Anterior cingulate cortex (tissue), 58 donors: ENCODE measurements around the gene TMEM192.
"Not testable (repeated sequence)": the region's sequence is repeated elsewhere in the genome, so short reads cannot be mapped to it uniquely, and the experiment has no call there.

ENCODE experiments used
- DNase-seq, 58 donors: peaks; one replicate each; lab custom pipeline; 2025; lab: John Stamatoyannopoulos, UW

TMEM192 gene

DNA sequence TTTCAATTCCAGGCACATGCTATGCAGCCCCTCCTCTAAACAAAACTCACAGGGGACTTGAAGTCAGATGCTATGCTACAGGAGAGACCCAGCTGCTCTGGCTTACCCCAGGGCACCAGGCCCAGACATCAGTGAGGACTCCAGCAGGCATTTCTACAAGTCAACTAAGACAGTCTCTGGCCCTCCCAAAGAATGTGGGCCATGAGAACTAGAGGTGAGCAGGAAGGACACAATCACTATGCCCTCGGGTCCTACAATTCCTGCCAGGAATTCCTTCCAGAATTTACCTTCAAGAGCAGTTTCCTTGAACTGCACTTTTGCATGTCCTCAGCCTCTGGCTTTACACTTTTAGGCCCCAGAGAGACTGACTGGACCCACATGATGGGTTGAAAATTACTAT lies 17.4 kb downstream of the TMEM192 start:
- no peak for DNase-seq

GRCh38 chr4:165094873-165095272 lies 17.8 kb downstream of the TMEM192 start:
- DNase-seq: no peak

DNA sequence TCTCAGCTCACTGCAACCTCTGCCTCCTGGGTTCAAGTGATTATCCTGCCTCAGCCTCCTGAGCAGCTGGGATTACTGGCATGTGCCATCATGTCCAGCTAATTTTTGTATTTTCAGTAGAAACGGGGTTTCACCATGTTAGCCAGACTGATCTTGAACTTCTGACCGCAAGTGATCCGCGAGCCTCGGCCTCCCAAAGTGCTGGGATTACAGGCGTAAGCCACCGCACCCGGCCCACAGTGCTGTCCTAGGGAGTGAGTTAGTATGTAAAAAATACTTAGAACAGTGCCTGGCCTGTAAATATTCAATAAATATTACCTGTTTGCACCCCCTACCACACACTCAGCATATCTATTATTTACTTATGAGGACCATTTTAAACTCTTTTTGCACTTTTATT lies 20.5 kb downstream of the TMEM192 start:
- DNase-seq: not testable (repeated sequence)

- DNase-seq: no peak
Measured at GRCh38 chr4:165088366-165088765, 24.3 kb downstream of the TMEM192 start.

DNA sequence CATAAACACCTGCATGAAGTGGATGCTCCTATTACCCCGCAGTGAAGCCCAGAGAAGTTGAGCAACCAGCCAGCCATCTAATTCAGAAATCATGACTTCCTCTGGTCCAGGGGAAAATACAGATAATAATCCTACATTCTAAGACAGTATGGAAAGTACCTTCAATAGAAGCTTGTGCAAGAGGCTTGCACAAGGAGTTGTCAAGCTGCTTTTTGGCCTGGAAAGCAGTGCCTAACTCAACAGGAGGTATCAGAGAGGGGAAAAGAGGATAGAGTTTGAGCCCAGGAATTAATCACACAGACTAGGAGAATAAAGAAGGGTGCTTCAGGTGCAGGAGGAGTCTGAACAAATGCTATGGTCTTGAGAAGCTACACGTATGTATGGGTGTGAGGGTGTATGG lies 26.7 kb downstream of the TMEM192 start:
- DNase-seq: no peak

DNA sequence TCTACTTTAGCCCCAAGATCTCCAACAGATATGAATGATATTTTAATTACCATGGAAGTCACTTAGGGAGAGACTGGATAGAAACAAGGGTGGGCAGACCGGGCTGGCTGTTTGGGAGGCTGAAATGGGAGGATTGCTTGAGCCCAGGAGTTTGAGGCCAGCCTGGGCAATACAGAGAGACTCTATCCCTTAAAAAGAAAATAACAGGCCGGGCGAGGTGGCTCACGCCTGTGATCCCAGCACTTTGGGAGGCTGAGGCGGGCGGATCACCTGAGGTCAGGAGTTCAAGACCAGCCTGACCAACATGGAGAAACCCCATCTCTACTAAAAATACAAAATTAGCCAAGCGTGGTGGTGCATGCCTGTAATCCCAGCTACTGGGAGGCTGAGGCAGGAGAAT lies 27.9 kb downstream of the TMEM192 start:
- not testable (repeated sequence) for DNase-seq

GRCh38 chr4:165079476-165079875 lies 33.2 kb downstream of the TMEM192 start:
- DNase-seq: peak in 7 of 58 donors; percentile 3 to 23 (median 7)

DNA sequence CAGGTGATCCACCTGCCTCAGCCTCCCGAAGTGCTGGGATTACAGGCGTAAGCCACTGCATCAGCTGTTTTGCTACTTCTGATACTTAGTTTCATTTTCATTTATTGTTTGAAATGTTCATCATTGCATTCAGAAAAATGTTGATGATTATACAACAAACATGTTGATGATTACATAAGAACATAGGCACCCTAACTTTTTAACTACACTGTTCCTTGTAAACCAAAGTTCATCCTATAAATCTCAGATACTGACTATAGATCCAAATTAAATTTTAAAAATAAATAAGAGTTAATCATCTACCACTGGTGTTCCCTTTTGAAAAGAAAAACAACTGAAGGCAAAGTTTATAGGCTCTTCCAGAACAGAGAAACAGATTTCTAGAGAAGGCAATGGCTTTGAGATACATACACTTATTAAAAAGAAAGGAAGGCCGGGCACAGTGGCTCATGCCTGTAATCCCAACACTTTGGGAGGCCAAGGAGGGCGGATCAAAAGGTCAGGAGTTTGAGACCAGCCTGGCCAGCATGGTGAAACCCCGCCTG lies 35.6 kb downstream of the TMEM192 start:
- DNase-seq: no peak

DNA sequence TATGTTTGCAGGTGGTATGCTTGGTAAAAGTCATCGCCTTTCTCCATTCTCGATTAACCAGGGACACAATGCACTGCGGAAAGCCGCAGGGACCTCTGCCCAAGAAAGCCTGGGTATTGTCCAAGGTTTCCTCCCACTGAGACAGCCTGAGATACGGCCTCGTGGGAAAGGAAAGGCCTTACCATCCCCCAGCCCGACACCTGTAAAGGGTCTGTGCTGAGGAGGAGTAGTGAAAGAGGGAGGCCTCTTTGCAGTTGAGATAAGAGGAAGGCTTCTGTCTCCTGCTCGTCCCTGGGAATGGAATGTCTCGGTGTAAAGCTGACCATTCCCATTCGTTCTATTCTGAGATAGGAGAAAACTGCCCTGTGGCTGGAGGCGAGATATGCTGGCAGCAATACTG lies 39.3 kb downstream of the TMEM192 start:
- DNase-seq: not testable (repeated sequence)

- DNase-seq: no peak
Measured at GRCh38 chr4:165070560-165070959, 42.1 kb downstream of the TMEM192 start.

DNA sequence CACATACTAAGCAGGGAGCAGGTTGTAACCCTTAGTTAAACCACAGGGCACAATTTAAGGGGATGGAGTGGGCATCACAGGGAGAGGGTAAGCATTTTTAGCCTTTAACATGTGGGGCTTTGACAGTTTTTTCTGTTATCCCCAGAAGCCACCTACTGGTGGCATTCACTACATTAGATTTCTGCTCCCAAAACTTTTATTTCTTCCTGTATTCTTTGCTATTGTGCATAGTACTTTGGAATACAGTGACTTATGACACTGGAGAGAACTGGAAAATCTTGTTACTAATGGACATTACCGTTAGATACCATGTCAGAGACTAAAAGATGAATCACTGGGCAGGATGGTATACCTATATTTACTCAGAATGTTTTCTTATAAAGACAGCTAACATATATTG lies 51.7 kb downstream of the TMEM192 start:
- no peak for DNase-seq

- no peak for DNase-seq
Measured at GRCh38 chr4:165059386-165059785, 53.3 kb downstream of the TMEM192 start.

DNA sequence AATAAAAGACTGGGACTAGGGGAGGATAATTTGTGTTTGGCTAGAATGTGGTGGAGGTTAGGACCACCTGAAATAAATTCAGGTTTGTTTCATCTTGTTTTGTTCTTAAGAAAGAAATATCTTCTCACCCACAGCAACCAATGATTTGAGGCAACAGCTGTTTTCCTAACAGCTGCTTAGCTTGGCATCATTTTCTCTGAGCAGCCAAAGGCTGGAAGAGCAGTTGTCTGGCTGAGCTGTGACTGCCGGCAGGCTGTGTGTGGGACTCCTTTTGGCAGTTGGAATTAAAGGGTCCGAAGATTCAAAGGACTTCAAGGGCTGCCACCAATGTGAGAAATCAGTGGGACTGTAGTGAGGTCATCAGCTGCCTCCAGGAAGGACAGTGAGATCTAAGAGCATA lies 54.0 kb downstream of the TMEM192 start:
- no peak for DNase-seq

DNA sequence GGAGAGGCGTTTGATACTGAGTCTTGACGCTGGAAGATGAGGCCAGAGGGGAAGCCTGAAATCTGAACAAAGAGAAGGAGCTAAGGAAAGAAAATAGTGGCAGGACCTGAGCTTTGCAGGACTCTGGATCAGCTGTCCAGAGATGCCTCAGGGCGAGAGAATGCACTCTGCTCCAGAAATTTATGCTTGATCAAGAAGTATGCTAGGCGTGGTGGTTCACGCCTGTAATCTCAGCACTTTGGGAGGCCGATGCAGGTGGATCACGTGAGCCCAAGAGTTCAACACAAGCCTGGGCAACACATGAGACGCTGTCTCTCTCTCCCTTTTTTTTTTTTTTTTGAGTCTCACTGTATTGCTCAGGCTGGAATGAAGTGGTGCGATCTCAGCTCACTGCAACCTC lies 57.1 kb downstream of the TMEM192 start:
- DNase-seq: no peak

GRCh38 chr4:165053645-165054044 lies 59.0 kb downstream of the TMEM192 start, which contains the start of gene TRIM75:
TSS of gene TRIM75 (plus strand) at chr4:165053866. CDS start at chr4:165059148, 5,282 bp downstream.
- no peak for DNase-seq

GRCh38 chr4:165052627-165053026 lies 60.0 kb downstream of the TMEM192 start:
- DNase-seq: no peak

DNA sequence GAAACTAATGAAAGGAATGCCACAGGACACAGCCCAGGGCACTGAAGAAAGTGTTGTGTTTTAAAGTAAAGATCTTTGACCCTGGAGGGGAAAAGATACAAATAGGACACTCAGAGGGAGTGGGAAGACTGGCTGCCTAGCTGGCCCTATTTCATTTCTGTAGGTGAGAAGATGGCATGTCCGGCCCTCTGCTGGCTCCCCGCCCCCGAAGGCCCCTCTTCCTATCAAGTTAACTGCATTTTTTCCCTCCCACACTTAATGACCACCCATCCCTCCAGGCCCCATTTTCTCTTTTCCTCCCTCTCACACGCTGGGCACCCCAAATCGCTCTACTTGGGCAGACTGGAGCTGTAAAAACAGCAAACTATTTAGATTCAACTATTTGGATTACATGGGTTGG lies 64.5 kb downstream of the TMEM192 start:
- no peak for DNase-seq

DNA sequence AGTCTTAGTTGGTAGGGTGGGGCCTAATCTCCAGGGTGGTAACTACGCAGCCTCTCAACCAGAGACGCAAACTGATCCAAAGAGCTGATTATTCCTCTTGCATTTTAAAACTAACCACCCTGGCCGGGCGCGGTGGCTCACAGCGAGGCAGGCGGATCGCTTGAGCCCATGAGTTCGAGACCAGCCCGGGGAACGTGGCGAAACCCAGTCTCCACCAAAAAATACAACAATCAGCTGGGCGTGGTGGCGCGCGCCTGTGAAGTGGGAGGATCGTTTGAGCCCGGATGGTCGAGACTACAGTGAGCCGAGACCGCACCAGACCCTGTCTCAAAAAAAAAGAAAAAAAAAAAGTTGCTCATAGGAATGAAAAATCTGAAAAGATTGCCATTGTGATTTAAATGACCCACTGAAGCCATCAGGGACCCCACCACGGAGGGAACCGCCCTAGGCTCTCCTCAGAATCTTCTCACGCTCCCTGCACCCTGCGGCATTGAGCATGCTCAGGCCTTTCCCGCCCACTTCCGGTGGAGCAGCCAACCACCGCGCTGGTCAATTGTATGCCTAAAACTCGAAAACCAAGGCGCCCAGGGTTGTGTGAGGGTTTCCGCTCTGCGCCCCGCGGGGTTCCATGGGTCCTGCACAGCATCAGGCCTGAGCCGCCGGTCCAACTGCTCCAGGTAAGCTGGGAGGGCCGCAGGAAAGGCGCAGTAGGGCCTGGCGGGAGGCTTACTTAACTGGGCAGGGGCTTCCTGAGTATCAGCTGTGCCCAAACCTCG lies 81.0 kb downstream of the TMEM192 start, which contains the start of gene TRIM60:
Gene TRIM60 (plus strand): TSS at position 564 of the 776 bp plus-strand sequence. CDS start 8,074 bp downstream, outside the sequence.
- DNase-seq: no peak

GRCh38 chr4:165027762-165028402 lies 84.8 kb downstream of the TMEM192 start:
- DNase-seq: peak in 7 of 58 donors; percentile 4 to 33 (median 12)

GRCh38 chr4:165025782-165026181 lies 86.9 kb downstream of the TMEM192 start:
- not testable (repeated sequence) for DNase-seq
